GM18951 (cell line): ENCODE measurements around the gene RTTN.

Experiments used
- POLR2A ChIP-seq: IDR thresholded peaks from 4 replicates; pipeline ENCODE4 v1.6.1; 2011; ENCODE audit warnings: mild to moderate bottlenecking; ENCODE audit not compliant: insufficient read length, insufficient read depth; ENCODE audit errors: extremely low read depth
- in situ Hi-C: fragments of 300-500 bp; cut with MboI; formaldehyde crosslinking; loops from one replicate; pipeline ENCODE4 v1.12.0; 2022; ENCODE audit warnings: low sequenced_read_pairs, mixed read lengths, inconsistent platforms; ENCODE audit not compliant: unreplicated experiment

The RTTN gene

DNA sequence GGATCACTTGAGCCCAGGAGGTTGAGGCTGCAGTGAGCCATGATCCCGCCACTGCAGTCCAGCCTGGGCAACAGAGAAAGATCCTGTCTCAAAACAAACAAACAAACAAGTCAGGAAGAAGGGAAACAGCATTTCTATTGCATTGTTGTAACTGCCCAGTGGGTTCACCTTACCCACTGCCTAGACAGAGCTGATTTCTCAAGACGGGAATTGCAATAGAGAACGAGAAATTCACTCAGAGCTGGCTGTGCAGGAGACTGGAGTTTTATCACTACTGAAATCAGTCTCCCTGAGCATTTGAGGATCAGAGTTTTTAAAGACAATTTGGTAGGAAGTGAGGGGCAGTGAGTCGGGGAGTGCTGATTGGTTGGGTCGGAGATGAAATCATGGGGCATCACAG, 24.2 kb upstream of the RTTN start:
- in situ Hi-C loops, result no loop called here
- no peak for TF ChIP-seq POLR2A

DNA sequence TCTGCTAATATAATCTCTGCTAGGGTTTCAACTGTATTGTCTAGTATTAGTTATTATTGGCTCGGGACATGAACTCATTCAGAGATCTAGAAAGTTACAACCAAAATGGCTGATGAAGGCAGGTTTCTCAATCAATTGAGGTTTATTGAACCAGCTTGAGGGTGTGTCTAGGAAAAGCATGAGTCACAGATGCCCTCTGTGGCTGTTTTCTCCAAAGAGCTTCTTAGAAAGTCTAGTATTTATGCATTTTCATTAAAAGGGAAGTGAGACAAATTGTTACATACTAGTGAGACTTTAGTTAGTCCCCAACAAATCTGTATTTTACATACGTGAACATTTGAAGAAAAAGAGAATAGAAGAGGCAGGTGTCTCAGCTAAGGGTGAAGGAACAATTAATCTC, 23.0 kb upstream of the RTTN start:
- no peak for TF ChIP-seq POLR2A
- in situ Hi-C loops, result no loop called here

DNA sequence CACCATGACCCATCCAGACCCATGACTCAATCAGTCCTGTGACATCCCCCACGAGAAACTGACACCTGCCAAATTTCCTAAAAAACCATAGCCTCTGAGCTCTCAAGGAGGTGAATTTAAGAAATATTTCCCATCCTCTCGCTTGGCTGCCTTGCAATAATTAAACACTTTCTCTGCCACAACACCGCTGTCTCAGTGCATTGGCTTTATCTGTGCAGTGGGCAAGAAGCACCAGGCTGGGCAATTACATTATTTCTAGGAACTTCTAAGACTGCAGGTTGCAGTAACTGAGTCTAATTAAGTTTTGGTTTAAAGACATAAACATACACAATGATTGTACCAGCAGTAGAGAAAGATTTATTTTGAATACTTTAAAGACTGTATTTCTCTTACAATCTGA, 22.0 kb upstream of the RTTN start:
- in situ Hi-C loops, result no loop called here

DNA sequence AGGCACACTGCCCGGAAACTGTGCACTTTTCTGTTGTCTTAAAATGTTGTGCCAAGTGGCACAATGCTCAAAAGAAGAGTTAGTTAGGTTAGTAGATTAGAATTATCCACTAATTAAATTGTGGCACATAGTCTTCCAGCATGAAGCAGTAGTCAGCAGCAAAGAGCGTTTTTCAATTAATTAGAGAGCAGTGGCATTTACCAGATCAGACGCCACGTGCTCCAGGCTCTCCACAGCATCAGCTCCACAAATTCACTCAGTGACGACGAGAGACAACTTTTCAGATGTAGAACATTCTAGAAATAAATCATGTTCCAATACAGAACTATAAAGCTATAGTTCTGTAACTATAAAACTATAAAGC, 16.4 kb upstream of the RTTN start:
- in situ Hi-C loops, result no loop called here
- no peak for TF ChIP-seq POLR2A

More for the DNA sequence above, 22.0 kb upstream of the RTTN start:
- TF ChIP-seq POLR2A, result no peak

DNA sequence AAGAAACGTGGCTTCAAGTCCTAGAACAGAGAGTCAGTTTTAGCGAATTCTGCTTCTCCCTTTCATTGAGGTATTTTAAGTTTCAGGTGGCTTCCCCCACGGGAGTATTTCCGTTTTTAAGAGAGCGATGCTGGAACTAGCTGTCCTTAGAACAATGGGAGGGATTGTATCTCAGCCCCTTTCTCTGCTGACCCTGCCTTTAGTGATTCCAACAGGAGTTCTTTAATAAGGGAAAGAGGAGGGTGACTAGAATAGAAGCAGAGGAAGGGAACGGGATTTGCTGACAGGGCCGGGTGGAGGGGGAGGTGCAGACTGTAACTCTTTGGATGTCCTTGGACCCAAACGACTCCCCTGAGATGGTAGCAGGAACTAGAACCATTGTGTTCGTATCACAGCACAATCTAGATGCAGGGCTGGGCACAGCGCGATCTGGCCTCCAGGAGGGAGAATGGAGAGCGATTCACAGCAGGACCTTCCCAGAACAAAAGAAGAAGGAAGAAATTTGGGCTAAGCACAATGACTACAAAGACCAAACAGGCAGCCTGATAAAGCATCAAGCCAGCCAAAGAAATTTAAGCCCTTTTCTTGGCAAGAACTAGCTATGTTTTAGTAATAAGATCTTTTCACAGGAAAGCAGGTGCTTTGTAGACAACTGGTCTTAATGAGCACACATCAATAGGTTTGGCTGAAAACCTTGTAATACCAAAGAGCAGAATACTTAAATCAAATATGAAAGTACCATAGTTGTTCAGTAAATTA, 15.8 kb upstream of the RTTN start:
- in situ Hi-C loops, result no loop called here
- no peak for TF ChIP-seq POLR2A

DNA sequence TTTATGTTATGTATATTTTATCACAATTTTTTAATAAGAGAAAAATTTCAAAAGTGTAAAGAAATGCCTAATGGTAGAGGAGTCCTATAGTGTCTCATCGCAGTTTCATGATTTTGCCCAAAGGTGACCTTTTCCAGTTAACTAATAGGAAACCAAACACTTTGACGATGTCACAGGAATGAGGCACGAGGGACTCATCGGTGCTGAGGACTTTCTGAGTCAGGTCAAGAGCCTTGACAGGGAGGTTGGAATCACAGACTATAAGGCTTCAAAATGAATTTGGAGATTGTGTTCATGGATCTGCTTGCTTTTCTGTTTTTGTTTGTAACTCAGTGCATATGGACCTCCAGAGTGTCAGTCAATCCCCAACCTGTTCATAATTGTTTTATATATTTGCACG, 15.1 kb upstream of the RTTN start:
- no peak for TF ChIP-seq POLR2A
- in situ Hi-C loops, result no loop called here

DNA sequence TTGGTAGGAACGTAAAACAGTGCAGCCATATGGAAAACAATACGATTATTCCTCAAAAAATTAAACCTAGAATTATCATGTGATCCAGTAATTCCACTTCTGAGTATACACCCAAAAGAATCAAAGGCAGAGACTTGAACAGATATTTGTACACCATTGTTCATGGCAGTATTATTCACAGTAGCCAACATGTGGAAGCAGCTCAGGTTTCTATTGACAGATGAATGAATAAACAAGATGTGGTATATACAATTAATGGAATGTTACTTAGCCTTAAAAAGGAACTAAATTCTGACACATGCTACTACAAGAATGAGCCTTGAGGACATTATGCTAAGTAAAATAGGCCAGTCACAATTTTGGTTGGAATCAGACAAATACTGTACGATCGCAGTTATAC, 14.2 kb upstream of the RTTN start:
- in situ Hi-C loops, result no loop called here
- TF ChIP-seq POLR2A, result no peak

DNA sequence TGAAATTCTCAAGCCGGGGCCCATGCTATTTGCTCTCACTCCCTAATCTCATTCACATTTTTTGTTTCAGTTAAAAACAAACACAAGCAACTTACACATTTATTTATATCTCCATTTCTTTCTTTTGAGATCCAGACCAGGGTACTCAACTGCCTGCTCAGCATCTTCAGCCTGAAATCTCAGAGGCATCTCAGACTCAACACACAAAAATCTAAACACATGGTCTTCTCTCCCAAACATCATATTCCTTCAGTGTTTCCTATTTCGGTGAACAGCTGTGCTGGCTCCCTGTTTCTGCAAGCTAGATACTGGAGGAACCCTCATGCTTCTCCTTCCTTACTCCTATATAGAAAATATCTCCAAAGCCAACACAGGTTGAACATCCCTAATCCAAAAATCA, 11.3 kb upstream of the RTTN start:
- in situ Hi-C loops, result no loop called here

DNA sequence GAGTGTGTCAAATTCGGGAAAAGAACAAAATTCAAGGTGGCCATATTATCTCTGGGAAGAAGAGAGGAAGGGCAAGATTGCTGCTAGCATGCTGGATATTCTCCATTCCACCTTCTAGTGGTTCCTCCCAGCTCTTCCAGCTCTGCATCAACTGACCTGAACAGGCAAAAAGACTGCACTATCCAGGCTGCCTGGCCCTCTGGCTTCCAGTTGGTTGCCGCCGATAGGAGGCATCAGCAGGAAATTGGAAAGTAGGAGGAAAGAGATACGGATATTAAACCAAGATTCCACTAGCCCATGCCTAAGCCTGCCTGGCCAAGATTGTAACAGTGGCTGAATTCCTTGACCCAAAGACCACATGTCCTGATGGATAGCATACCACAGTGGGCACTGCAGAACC, 1.7 kb upstream of the RTTN start:
- in situ Hi-C loops, result no loop called here
- TF ChIP-seq POLR2A, result no peak

More for the DNA sequence above, 11.3 kb upstream of the RTTN start:
- TF ChIP-seq POLR2A, result no peak

DNA sequence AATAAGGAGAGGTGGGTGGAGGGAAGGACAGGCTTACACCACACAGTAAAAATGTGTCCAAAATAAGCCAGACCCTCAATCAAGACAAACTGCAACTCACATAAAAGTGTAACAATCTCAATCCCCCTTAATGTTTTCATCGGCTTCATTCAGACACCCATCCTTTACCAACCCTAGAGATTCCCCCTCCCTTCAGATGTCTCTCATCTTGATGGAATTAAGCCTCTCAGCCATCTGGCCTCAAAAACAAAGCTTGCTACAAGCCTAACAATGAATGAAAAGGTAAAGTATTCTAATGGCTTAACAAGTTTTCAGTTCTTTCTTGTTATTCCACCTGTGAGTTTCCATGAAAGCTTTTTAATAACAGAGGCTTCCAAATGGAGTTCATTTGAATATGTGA, 5.2 kb downstream of the RTTN start:
- in situ Hi-C loops, result no loop called here
- no peak for TF ChIP-seq POLR2A

DNA sequence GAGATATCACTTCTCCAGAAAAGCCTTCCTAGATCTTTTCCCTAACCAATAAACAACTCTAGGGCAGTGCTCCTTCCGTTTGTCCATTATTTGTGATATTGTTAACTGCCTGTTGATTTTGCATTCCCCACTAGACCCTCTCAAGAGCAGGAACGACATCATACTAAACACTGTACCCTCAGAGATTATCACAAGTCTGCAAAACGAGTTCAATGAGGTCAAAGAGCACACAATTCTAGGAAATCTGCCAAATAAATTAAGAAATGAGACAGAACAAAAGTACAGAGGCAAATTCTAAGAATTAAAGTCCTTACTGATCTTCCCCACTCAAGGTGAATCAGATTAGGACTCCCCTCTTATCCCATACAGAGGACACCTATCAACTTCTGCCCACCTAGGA, 7.6 kb downstream of the RTTN start:
- no peak for TF ChIP-seq POLR2A
- in situ Hi-C loops, result loop anchor here (10.0 kb wide), 1 partner anchor 237 kb away; no protein-coding TSS in a partner anchor

DNA sequence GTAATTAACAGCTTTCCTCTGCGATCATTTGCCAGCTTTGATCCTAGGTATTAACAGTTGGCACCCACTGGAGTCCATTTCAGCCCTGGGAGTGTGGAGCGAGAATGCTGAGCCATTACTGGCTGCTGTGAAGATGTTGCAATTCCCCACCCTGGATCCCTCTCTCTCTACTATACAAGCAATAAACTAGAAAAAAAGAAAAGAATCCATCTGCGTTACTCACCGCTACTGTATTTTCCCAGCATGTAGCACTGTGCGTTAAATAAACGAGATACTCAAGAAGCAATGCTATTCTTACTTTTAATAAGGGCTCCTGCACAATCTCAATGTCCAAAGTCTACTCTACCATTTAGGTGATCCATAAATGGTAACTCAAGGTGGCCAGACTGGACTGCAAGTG, 8.5 kb downstream of the RTTN start:
- TF ChIP-seq POLR2A, result no peak
- in situ Hi-C loops, result loop anchor here (10.0 kb wide), 1 partner anchor 238 kb away; no protein-coding TSS in a partner anchor

DNA sequence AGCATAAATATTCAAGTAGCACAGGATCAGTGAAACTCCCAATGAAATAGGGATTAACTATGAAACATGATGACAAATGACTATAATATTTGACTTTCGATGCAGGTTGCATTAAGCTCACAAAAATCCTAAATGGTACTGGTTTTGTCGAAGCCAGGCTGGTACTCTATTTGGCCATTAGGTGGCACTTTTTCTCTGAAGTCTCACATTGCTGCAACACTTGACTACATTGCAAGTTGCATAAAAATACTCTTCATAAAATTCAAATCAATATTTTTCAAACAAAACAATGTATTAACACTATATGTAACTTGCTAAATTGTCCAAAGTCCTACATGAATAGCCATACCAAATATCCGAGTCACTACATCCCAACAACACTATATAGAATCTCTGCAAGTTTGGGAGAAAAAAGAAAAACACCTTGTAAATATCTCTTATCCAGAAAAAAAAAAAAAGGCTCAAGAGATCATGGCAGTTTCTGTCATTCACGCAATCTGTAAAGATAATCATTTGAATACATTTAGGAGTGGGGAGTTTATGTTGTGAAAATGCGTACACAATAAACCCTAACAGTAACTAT, 9.5 kb downstream of the RTTN start:
- TF ChIP-seq POLR2A, result no peak
- in situ Hi-C loops, result loop anchor here (10.0 kb wide), 1 partner anchor 239 kb away; no protein-coding TSS in a partner anchor

DNA sequence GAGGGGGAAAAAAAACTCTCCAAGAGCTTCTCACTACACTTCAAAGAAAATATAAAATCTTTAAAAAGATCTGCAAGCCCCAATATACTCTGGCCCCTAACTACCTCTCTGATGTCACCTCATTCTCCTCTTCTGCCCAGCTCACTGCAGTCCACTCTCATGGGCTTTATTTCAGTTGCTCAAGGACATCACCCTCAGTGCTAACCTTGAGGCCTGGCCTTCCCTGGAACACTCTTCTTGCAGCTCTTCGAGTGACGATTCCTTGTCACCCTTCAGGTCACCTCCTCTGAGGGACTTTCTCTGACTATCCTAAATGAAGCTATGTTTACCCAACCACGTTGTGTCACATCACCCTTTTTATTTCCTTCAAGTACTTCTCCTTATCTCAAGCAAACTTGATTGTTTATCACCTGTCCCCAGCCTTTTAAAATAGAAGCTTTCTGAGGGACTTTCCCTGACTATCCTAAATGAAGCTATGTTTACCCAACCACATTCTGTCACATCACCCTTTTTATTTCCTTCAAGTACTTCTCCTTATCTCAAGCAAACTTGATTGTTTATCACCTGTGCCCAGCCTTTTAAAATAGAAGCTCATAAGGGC, 10.4 kb downstream of the RTTN start:
- no peak for TF ChIP-seq POLR2A
- in situ Hi-C loops, result loop anchor here (10.0 kb wide), 1 partner anchor 240 kb away; no protein-coding TSS in a partner anchor
